Muscle layer of colon (tissue), 2 donors: Measurements from ENCODE around the gene PYGO2.

Experiments
- H3K27ac ChIP-seq: one replicate; pipeline ENCODE4 v1.7.0; 2013; ENCODE audit warnings: low read depth, mild to moderate bottlenecking, low read length, moderate library complexity
- H3K27me3 ChIP-seq, 2 donors: one replicate each; pipeline ENCODE4 v1.7.0; 2013; ENCODE audit warnings: low read length in 2 of 2, mild to moderate bottlenecking in 2 of 2; ENCODE audit not compliant: insufficient read depth in 2 of 2, control insufficient read depth in 1 of 2
- H3K36me3 ChIP-seq: one replicate; pipeline ENCODE4 v1.7.0; 2013; ENCODE audit warnings: mild to moderate bottlenecking, low read length; ENCODE audit not compliant: insufficient read depth
- H3K4me1 ChIP-seq: one replicate; pipeline ENCODE4 v1.7.0; 2013; ENCODE audit warnings: mild to moderate bottlenecking, low read length; ENCODE audit not compliant: insufficient read depth
- H3K4me3 ChIP-seq, 2 donors: one replicate each; pipeline ENCODE4 v1.7.0; 2013; ENCODE audit warnings: low read length in 2 of 2, low read depth in 1 of 2, mild to moderate bottlenecking in 1 of 2, moderate library complexity in 1 of 2
- H3K9ac ChIP-seq: one replicate; pipeline ENCODE4 v1.7.0; 2013; ENCODE audit warnings: low read length
- H3K9me3 ChIP-seq: one replicate; pipeline ENCODE4 v1.7.0; 2013; ENCODE audit warnings: mild to moderate bottlenecking, low read length
- donor health status: abdominal sarcoma.
- donor health status: Adenocarcinoma of cecum.

The PYGO2 gene

DNA sequence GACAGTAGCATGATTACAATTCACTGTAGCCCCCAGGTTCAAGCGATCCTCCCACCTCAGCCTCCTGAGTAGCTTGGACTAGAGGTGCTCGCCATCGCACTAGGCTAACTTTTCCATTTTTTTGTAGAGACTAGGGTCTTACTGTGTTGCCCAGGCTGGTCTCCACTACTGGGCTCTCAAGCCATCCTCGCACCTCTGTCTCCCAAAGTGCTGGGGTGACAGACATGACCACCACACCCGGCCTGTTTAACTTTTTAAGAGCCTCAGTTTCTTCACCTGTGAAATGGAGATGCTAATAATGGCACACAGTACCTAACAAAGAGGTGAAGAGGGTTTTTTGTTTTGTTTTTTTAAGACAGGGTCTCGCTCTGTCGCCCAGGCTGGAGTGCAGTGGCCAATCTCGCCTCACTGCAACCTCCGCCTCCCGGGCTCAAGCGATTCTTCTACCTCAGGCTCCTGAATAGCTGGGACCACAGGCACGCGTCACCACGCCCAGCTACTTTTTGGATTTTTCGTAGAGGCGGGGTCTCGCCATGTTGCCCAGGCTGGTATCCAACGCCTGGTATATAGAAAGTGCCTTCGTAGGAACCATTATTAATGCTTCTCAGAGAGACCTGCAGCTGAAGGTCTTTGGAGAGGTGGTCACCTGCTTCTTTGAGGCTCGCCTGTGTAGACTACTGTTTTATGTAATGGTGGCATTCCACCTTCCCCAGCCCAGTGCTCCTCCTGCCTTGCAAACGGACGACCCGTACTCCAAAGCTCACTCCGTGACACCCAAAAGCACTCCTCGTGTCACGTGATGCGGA is 25.6 kb downstream of the PYGO2 start:
- peak overlapping the region; percentile 100 for H3K27ac ChIP-seq
- H3K27me3 ChIP-seq, result no peaks in the 10 kb centered on the region
- peak overlapping the region; percentile 42 for H3K9ac ChIP-seq
- H3K4me3 ChIP-seq, result peak overlapping the region; percentile 70 to 75
- H3K4me1 ChIP-seq, result peaks cover 19% of the 10 kb centered on the region
- H3K9me3 ChIP-seq, result no peaks in the 10 kb centered on the region
- H3K36me3 ChIP-seq, result peaks cover 3% of the 10 kb centered on the region

DNA sequence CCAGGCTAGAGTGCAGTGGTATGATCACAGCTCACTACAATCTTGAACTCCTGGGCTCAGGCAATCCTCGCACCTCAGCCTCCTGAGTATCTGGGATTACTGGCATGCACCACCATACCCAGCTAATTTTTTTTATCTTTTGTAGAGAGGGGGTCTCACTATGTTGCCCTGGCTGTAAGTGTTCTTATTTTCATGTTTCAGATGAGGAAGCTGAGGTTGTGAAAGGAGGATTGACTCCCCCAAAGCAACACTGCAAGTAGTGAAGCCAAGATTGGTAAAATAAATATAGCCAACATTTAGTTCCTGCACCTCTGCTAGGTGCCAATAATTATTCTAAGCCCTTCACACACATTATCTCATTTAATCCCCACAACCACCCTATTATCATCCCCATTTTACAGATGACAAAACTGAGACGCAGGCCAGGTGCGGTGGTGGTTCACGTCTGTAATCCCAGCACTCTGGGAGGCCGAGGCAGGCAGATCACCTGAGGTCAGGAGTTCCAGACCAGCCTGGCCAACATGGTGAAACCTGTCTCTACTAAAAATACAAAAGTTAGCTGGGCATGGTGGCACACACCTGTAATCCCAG is 27.1 kb downstream of the PYGO2 start:
- peaks cover 19% of the 10 kb centered on the region for H3K4me1 ChIP-seq
- H3K9me3 ChIP-seq, result no peaks in the 10 kb centered on the region
- peaks cover 9% of the 10 kb centered on the region for H3K36me3 ChIP-seq
- H3K27me3 ChIP-seq, result no peaks in the 10 kb centered on the region
- no peak overlapping the region for H3K27ac ChIP-seq
- H3K9ac ChIP-seq, result no peak overlapping the region
- H3K4me3 ChIP-seq, result no peak overlapping the region

DNA sequence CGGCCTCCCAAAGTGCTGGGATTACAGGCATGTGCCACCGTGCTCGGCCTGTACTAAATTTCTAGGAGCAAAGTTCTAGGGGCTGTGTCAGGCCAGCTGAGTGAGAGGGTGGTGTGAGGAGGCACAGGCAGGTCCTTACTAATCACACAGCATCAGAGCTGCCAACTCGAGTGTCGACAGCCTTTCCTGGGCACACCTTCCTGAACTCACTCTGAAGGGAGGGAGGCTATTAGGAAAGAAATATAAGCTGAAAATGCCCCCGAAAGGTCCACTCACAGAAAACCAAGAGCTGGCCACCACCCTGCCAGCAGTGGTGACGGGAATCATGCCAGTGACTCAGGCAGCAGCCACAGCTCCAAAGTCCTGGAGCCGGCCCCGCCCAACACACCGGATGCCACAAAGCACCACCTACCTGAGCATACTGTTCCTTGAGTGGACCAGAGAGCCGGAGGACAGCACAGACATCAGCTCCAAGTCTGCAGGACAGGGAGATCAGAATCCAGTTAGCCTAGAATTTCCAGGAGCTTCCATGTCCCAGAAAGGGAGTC is 29.6 kb downstream of the PYGO2 start:
- Histone ChIP-seq H3K9ac (no peak overlapping the region), H3K4me1 (peaks cover 12% of the 10 kb centered on the region), H3K4me3 (no peak overlapping the region), H3K36me3 (peaks cover 26% of the 10 kb centered on the region), H3K9me3 (no peaks in the 10 kb centered on the region), H3K27me3 (no peaks in the 10 kb centered on the region), H3K27ac (no peak overlapping the region)

DNA sequence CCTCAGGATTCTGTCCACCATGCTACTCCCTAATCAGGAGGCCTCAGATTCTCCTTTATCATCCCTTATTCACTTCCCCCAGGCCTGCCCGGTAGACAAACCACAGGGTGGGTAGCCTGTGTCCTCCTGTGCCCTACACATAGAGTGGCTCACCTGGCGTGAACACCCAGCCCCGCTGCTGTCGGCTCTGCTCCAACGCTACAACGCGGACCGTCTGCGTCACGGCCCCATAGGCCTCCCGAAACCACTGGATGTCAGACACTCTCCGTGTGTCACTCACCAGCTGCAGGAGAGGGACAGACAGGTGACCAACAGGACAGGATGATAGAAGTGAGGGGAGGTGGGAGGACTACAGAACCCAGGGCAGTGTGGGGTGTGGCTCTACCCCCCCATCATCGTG is 35.4 kb downstream of the PYGO2 start:
- Histone ChIP-seq H3K9me3 (no peaks in the 10 kb centered on the region), H3K9ac (no peak overlapping the region), H3K27me3 (no peaks in the 10 kb centered on the region), H3K27ac (no peak overlapping the region), H3K36me3 (peaks cover 72% of the 10 kb centered on the region), H3K4me3 (no peak overlapping the region), H3K4me1 (no peaks in the 10 kb centered on the region)

DNA sequence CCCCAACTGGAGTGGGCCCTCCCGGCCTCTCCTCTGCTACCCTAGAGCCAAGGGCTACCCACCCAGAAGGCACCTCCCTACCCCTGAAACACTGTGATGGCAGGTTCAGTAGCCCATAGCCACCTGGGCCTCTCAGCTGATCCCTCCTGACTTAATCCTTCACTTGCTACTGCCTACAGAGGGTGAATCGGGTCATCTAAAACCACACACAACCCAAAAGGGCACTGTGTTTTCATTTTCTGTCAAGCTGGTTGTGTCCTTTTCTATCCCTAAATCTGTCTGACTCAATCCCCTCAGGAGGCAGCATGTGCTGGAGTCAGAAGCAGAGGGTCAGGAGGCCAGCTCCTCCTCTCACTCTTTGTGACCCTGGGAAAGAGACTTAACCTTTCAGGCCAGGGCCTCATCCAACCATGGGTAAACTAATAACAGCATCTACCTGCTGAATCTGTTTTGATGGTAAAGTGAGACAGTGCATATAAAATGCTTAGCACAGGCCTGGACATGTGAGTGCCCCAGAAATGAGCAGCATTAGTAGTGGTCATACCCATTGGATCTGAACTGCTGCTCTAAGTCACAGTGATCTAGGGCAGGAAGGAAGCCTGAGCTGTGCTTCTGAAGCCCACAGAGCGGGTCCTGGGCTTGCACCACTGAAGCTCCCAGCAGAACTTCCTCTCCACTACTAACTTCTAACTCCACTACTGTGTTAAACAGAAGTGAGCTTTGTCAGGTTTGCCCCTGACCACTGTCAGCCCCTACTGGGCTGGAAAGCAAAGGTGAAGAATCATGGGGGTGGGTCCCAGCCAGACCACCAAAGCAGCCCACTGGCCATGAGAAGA is 36.0 kb downstream of the PYGO2 start:
- no peaks in the 10 kb centered on the region for H3K9me3 ChIP-seq
- H3K9ac ChIP-seq, result no peak overlapping the region
- H3K4me3 ChIP-seq, result no peak overlapping the region
- no peaks in the 10 kb centered on the region for H3K27me3 ChIP-seq
- H3K27ac ChIP-seq, result no peak overlapping the region
- H3K4me1 ChIP-seq, result no peaks in the 10 kb centered on the region
- peaks cover 67% of the 10 kb centered on the region for H3K36me3 ChIP-seq

DNA sequence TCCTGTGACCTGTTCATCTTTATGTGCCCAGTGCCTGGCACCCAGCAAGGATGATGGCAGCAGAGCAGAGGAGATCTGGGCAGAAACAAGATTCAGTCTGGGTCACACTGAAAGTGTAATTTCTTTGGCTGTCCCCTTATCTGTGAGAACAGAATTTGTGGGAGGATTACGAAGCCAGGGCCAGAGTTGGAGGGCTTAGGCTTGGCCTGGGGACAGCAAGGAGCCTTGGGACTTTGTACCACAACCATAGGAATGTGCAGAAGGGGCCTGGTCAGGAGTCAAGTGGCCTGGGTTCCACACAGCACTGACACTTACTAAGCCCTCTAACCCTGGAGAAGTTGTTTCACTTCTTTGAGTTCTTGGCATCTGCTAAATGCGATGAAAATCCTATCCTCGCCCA is 37.9 kb downstream of the PYGO2 start:
- Histone ChIP-seq H3K4me3 (no peak overlapping the region), H3K9me3 (no peaks in the 10 kb centered on the region), H3K9ac (no peak overlapping the region), H3K36me3 (peaks cover 57% of the 10 kb centered on the region), H3K27me3 (no peaks in the 10 kb centered on the region), H3K27ac (no peak overlapping the region), H3K4me1 (no peaks in the 10 kb centered on the region)

DNA sequence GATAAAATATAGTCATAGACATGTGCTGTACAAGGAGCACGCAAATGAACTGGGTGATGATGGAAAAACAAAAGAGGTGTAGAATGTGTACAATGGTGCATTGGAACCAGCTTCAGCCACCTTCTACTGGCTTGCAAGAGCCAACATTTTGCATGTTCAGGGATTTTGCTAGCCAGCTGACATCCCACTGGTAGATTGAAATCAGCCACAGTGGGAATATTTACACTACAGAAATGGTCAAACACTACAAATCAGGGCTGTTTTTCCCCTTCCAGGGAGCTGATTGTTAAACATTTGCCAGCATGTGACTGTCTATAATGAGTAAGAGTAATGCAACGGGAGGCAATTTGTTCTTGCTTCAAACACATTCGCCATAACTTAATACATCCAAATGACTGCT is 48.3 kb downstream of the PYGO2 start:
- no peaks in the 10 kb centered on the region for H3K9me3 ChIP-seq

DNA sequence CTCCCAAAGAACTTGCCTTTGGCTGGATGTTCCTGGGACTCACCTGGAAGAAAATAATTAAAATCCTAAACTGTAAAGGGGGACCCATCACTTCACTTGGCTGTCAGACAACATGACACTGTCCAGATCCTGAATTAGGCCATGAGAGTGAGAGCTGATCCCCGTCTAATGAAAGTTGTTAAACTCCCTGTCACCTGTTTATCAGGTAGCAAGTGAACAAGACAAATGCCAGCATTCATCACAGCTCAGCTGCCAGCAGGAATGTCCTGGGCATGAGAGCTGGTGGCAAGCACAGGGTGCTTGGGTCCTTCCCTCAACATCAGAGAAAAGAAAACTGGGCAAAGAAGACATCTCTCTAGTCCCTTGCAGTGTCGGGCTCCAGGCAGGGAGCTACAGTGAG is 48.8 kb downstream of the PYGO2 start:
- Histone ChIP-seq H3K9ac (no peak overlapping the region), H3K4me3 (no peak overlapping the region), H3K36me3 (no peaks in the 10 kb centered on the region), H3K4me1 (peaks cover 5% of the 10 kb centered on the region), H3K27ac (no peak overlapping the region), H3K9me3 (no peaks in the 10 kb centered on the region), H3K27me3 (no peaks in the 10 kb centered on the region)

More for the DNA sequence above, 48.3 kb downstream of the PYGO2 start:
- no peak overlapping the region for H3K4me3 ChIP-seq
- no peaks in the 10 kb centered on the region for H3K36me3 ChIP-seq
- H3K27ac ChIP-seq, result no peak overlapping the region
- peaks cover 5% of the 10 kb centered on the region for H3K4me1 ChIP-seq
- H3K27me3 ChIP-seq, result no peaks in the 10 kb centered on the region
- no peak overlapping the region for H3K9ac ChIP-seq

DNA sequence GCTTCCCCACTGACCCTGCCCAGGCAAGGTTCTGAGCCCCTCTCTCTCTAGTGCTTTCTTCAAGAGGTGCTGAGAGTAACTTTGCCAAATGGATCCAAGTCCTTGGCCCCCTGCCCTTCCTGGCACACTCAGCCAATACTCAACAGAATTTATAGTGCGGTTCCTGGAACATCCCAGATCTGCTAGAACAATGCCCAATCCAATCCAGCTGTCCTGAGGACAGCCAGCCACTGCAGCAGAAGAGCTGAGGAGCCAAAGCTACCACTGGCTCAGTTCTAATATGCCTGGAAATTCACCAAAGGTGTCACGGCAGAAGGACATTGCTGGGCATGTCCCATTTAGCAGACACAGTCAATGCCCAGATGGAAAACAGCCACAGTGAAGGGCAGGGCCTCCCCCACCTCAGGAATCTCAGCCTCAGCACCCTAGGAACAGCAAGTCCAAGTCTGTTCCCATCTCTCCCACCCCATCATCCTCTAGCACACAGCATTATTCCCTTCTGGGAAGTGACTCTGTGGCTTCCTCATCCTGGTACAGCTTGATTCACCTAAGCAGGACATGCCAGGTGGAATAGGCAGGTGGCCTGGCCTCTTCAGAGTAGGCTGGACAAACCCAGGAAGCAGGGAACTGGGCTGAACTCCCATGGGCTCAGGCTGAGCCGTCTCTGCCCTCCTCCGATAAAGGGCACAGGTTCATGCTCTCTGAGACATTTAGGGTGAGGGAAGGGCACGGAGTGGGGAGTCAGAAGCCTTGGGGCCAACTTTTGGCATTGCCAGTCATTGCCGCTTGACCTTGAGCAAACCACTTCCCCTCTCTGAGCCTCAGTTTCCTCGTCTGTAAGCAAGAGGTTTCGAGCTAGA is 49.7 kb downstream of the PYGO2 start:
- H3K27ac ChIP-seq, result no peak overlapping the region
- no peaks in the 10 kb centered on the region for H3K36me3 ChIP-seq
- no peaks in the 10 kb centered on the region for H3K27me3 ChIP-seq
- H3K9me3 ChIP-seq, result no peaks in the 10 kb centered on the region
- H3K4me3 ChIP-seq, result no peak overlapping the region
- peaks cover 5% of the 10 kb centered on the region for H3K4me1 ChIP-seq
- H3K9ac ChIP-seq, result no peak overlapping the region

DNA sequence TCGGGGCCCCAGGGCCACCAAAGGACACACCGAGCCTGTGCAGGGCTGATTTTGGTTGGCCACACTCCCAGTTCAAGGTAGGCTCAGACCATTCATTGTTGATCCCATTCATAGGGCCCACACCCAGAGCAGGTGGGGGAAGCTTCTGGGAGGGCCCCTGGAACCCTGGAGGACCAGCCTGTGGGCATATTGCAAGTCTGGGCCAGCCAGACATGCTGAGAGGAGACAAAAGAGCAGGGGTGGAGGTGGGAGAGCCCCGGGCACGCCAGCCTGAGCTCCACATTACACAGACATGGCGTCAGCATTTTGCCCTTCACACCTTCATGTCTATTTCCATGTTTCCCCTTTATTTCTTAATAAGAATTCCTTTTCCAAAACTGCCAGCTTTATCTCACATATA is 50.7 kb downstream of the PYGO2 start:
- Histone ChIP-seq H3K4me3 (no peak overlapping the region), H3K9ac (no peak overlapping the region), H3K4me1 (peaks cover 5% of the 10 kb centered on the region), H3K9me3 (no peaks in the 10 kb centered on the region), H3K36me3 (no peaks in the 10 kb centered on the region), H3K27ac (no peak overlapping the region), H3K27me3 (no peaks in the 10 kb centered on the region)
